Measurements from ENCODE around the gene ROBO1.

GRCh38 chr3:79461129-79461792 lies 306.5 kb downstream of the ROBO1 start:
- TF ChIP-seq CTCF (IDR thresholded peaks at IDR 0.05) (no peak), POLR2A (IDR thresholded peaks at IDR 0.05) (no peak)

All from thyroid gland (tissue), 4 donors.